ENCODE results near the gene BTBD18. TPM values are rescaled to one million over a fixed set of nuclear protein-coding genes. Genes with fewer than 3 reads are reported as not detected.

Gene BTBD18
- total RNA-seq = not detected in 2 replicates

DNA sequence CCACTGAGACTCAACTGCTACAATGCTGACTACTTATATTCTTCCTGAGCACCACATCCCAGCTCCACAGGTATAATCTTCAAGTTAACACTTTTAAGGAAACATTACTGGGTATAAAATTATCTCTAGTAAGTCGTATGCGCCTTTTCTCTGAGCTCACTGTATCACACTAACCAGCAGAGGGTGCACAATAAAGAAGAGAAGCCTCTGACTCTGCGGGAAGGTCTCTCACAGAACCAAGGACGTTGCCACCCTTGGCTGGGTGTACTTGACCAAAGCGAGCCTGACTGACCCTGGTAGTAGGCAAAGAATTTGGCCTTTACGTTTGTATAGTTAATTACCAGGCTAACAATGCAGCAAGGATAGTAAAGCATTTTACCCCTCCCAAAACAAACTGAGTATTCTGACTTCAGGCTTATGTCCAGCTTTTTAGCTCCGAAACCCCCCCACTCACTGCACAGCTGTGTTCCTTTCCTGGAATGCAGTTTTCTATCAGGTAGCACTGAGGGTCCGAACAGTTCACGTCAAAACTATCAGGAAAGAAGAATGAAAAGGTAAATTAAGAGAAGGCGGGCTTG is at the start of gene BTBD18:
Gene BTBD18 (minus strand): TSS at position 144 of the 578 bp plus-strand sequence. CDS start 631 bp downstream, outside the sequence.
- DNase-seq (ENCODE audit: extremely low read depth, low read depth, low spot score) = no peak

- no peak for DNase-seq (ENCODE audit: extremely low read depth, low read depth, low spot score)
These were observed 49.5 kb upstream of the BTBD18 start for GRCh38 chr11:57801183-57801485.

DNA sequence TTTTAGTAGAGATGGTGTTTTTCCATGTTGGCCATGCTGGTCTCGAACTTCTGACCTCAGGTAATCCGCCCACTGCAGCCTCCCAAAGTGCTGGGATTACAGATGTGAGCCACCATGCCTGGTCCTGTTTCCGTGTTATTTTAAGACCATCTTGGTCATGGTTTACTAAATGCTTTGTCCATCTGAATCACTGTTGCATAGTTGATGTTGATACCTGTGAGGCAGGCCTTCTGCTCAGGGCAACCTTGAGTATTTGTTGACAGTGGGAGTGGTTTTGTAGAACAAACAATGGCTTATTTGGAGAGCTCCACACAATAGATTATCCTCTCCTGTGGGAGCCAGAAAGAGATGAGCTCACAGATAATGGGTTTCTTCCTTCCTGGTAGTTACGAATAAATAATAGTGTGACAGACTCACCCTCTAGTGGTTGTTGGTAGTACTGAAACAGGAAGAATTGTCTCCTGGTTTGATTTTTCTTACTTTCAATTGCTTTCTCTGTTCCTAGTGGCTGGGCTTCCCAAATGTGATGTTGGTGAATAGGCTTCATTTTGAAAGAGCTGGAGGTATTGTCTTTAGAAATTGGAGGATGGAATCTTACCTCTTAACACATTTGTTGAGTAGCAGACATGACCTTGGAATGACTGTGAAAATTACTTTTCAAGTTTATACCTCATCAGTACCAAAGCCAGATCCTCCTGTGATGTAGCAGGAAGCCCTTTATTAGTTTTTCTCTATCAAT is 49.0 kb upstream of the BTBD18 start:
- peak; percentile 54 for DNase-seq (ENCODE audit: extremely low read depth, low read depth, low spot score)

DNA sequence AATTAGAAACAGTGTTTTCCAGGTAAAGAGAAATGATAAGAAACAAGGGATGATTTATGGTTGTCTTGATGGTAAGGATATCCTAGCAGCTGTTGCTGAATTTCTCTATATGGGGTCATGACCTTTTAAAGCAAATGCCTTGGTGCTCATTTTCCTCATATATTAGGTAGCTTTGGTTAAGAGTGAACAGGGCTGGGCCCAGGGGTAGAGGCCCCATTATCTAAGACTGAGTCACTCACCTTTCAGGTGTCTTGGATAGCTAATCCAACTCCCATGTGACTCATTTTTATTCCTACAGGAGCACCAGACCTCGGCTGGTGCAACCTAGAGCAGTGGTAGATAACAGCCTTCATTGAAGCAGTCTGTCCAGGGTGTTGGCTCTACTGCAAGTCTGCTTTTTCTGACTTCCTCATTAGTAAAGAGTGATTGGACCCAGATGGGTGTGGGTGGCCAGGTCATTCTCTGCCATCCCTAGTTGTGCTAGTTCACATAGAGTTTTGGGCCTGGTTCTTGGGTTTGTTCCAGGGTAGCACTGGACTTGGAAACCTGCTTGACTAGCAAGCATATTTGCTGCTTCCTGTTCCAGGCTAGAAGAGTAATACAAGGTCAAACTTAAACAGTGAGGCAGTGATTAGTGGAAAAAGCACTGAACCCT is 47.4 kb upstream of the BTBD18 start:
- no peak for DNase-seq (ENCODE audit: extremely low read depth, low read depth, low spot score)

DNA sequence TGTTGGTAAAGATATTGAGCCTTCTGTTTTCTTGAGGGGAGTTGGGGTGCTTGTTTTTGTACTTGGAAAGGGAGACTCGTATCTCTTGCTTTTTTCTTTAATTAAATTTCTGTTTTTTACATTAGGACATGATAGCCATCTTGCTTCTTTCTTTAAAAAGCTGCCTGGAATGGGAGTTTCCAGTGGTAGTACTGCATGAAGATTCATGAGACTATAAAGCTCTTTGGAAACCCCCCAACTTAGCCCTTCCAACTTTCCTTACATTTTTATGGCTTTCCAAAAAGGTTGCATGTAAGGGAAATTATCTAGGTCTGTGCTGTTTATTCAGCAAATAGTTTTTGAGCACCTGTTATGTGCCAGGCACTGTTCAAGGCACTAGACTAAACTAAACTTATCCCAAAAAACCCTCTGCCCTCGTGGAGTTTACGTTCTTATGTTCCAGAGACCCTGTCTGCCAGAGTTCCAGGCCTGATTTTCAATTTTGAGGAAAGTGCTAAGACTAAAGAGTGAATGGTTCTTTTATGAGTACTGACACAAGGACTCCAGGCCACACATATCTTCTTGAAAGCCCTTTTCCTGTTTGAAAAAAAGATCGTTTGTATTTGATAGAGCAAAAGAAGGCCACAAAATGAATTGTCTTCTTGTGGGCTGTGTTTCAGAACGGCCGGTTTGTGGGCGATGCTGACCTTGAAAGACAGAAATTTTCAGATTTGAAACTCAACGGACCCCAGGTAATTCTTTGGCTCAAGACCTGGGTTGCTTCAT is 41.9 kb upstream of the BTBD18 start:
- DNase-seq (ENCODE audit: extremely low read depth, low read depth, low spot score) = no peak

GRCh38 chr11:57792870-57793269 is 41.3 kb upstream of the BTBD18 start:
- DNase-seq (ENCODE audit: extremely low read depth, low read depth, low spot score) = no peak

GRCh38 chr11:57792060-57792541 is 40.5 kb upstream of the BTBD18 start:
- no peak for DNase-seq (ENCODE audit: extremely low read depth, low read depth, low spot score)

GRCh38 chr11:57791321-57792059 is 39.9 kb upstream of the BTBD18 start:
- no peak for DNase-seq (ENCODE audit: extremely low read depth, low read depth, low spot score)

DNA sequence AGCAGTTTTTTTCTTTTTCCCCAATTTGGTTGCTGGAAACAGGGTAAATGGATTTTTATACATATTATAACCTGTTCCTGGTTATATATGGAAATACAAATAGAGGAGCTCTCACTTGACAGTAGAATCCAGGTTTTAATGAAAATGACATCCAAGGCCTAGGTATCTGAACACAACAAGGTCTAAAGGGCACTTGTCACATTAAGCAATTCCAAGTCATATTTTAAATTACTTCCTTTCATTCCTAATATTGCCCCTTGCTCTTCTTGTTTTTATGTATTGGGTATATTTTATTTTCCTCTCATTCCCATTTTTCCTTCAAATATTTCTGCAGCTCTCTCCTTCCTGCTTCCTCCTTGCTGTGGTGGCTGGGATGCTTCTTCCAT is 37.1 kb upstream of the BTBD18 start:
- no peak for DNase-seq (ENCODE audit: extremely low read depth, low read depth, low spot score)

GRCh38 chr11:57787920-57788702 is 36.5 kb upstream of the BTBD18 start:
- DNase-seq (ENCODE audit: extremely low read depth, low read depth, low spot score) = no peak

DNA sequence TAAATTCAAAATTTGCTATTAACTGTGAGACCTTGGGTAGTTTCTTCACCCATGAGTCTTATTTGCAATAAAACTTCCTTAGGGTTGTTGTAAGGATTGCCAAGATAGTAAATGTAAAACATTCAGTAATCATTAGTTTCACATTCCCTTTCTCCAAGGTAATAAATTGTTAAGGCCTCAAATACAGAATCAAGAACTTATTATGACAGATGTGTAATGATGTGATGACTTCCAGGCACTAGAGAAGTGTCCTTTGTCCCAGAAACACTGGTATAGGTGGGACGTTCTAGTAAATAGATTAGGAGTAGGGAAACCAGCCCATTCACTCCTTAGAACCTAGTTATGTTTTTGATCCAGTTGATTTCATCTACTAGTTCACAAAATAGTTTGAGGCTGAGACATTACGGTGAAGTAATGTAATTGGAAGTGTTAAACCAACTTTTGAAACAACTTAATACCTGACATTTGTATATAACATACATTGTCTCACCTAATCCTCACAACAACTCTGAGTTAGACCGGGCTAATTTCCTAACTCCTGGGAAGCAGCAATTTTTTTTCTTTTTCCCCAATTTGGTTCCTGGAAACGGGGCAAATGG is 35.5 kb upstream of the BTBD18 start:
- DNase-seq (ENCODE audit: extremely low read depth, low read depth, low spot score) = no peak

- DNase-seq (ENCODE audit: extremely low read depth, low read depth, low spot score) = no peak
These were observed 34.8 kb upstream of the BTBD18 start for GRCh38 chr11:57786436-57786835.

DNA sequence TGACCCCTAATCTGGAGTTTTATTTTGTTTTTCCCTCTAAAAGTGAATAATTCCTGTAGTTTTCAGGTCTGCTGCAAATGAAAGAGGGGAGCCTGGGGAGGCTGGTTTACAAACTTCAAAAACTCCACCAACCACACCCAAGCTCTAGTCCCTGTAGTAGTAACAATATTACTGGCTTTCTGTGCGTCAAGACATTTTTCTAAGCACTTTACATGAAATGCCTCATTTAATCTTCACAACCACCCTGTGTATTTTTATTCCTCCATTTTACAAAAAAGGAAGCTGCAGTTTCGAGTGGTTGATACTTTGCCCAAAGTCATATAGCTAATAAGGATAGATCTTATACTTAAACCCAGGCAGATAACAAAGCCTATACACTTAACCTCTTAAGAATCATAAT is 33.5 kb upstream of the BTBD18 start:
- no peak for DNase-seq (ENCODE audit: extremely low read depth, low read depth, low spot score)

DNA sequence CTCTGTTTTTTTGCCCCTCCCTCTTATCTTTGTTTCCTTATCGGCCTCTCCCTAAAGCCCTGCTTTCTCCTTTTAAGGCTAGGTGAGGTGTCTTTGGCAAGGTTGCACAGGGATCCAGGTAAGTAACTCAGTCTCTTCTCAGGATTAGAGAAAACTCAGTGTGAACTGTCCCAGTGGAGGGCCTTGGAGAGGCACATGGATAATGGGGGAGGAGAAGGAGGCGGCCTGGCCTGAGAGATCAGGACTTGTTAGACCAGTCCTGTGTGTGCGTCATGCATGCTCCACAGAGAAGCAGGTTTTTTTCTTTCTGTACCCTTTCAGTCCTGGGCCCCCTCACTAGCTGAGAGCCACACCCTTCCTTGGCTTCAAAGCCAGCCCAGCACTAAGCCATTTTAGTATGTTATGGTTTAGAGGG is 29.9 kb upstream of the BTBD18 start:
- no peak for DNase-seq (ENCODE audit: extremely low read depth, low read depth, low spot score)

GRCh38 chr11:57779276-57779675 is 27.7 kb upstream of the BTBD18 start:
- DNase-seq (ENCODE audit: extremely low read depth, low read depth, low spot score) = no peak

GRCh38 chr11:57778318-57779037 is 26.9 kb upstream of the BTBD18 start:
- DNase-seq (ENCODE audit: extremely low read depth, low read depth, low spot score) = peak; percentile 99

DNA sequence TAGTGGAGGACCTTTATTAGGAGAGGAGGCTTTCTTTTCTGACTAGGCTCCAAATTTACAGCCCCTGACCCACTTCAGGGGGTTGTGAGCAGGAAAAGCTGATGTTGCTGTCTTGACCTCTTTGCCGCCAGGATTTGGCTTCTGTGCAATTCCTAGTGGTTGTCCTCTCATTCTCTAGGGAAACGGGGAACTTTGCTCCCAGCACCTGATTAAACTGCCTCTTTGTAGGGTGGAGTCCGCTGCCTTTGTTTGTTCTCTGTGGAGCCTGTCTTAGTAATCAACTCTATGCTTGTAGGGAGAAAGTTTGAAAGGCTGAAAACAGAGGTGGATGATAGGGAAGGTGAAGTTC is 26.3 kb upstream of the BTBD18 start:
- no peak for DNase-seq (ENCODE audit: extremely low read depth, low read depth, low spot score)

DNA sequence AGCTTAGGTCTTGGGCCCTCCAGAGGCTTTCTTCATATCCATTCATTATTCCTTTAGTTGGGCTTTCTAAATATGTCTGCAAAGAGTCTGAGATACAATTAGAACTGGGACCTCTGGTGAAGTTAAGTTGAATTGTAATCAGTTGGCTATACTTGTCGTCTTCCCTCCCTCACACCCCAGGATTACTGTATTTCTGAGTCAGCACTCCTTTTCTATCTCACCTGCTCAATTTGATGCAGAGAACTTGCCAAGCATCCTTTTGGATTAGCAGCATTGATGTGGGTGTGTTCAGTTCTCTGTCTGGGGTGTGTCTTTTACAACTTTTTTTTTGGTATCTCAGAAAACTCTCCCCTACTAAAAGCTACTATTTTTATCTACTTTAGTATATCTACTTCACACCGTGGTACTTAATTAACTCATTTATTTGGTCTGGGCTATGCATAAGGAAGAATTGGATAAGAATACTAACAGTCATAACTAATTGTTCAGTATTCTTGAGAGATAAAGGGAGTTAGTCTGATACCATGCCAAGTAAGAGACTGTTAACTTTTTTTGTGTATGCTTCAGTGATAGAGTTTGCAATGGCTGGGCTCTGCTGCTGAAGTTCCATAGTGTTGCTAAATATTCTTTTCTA is 25.1 kb upstream of the BTBD18 start:
- no peak for DNase-seq (ENCODE audit: extremely low read depth, low read depth, low spot score)
